NCI-H82 treated with DMSO at 0.1 percent for 48 hours (cell line): ENCODE measurements around the gene TOR4A.
"Not testable (repeated sequence)": the region's sequence is repeated elsewhere in the genome, so short reads cannot be mapped to it uniquely, and the experiment has no call there.

Experiments
- DNase-seq: peaks from one replicate; lab custom pipeline; 2025; ENCODE audit not compliant: unreplicated experiment; lab: John Stamatoyannopoulos, UW

The TOR4A gene

DNA sequence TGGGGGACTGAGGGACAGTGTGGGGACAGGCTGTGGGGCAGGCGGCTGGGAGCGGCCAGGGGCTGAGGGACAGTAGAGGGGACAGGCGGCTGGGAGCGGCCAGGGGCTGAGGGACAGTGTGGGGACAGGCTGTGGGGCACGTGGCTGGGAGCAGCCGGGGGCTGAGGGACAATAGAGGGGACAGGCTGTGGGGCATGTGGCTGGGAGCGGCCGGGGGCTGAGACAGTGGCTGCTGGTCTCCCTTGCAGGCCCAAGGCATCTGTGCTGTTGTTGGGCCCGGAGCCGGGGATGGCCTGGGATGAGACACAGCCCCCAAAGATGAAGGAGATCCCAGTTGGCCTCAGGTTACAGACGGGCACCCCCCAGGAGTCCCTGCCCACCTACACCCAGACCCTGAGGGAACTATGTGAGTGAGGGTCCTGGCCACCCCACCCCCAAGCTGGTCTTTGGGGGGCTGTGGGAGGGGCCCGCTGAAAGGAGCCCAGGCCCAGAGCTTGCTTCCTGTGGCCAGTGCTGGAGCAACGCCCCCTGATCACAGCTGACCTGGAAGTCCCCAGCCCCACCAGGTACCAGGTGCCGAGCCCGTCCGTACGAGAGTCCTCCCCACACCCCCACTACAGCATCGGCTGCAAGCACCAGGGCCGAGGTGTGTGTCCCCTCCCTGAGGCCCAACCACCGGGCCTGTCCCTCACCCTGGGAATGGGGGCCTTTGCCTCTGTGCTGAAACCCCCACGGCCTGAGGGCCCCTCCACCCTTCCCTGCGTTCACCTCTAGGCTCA is 25.8 kb upstream of the TOR4A start:
- no peak for DNase-seq

DNA sequence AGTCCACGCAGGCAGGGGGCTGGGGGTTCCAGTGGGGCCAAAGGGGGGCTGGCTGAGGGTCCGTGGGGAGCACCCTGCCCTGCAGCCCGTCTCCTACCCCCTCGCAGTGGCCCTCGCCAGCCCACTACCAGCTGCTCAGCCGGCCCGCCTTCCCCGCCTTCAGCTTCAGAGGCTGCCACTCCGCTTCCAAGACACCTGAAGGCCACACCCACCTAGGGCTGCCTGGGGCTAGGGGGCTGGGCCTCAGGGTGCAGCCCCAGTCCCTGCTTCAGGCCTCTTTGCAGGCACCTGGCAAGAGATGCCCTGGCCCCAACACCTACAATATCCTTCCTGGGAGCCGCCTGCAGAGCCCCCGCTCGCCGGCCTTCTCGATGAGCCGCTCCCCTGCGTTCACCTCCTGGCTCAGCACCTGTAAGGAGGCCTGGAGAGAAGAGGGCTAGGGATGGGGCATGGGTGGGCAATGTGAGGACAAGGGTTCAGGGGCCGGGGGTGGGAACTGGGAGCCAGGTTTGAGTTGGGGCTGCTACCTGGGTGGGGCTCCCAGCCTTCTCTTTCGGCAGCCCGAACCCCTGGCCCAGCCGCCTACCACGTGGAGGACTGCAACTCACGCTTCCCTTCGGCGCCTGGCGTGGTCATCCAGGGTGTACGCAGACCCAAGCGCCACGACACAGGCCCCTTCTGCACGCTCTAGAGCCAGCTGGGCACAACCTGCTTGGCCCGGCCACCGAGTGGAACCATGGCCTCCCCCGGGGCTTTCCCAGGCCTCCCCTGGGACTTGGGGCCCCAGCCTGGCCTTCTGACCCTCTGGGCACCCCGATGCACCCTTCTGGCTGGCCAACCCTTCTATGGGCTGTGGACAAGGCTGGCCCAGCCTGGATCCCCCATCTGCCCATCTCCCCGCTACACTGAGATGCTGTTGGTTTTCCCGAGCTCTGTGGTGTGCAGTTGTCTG is 24.7 kb upstream of the TOR4A start:
- DNase-seq: no peak

DNA sequence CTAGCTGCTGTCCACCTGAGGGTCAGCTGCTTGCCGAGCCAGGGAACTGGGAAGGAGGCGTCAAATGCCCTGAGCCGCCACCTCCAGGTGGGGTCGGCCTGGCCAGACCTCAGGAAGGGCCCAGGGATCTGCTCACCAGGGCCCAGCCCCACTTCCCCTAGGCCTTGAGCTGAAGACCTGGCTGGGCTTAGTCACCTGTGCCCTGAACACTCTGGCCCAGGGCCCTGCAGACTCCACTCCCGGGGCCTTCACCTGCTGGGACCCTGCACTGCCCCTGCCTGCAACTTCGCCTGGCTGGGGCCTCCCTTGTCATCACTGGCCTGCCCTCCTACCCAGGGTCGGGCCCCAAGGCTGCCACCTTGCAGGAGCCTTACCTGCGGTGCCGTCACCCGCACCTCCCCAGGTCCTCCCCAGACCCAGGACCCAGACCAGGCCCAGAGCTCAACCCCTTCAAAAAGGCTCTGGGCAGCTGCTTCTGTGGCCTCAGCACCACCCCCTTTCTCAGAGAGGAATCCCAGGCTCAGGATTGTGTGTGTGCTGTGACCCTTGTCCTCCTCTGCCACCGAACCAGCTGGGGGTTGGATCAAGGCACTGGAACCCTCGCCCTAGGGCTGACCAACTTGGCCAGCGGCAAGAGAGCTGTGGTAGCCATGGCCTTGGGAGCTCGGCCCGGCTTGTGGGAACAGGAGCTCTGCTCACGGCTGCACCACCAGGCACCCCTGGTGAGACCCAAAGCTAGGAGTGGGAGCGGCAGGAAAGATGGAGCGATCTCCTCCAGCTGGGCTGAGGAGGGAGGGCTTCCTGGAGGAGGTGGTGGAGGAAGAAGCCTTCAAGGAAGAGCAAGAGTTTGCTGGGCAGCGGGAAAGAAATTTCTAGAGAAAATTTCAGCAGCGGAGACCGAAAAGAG is 23.6 kb upstream of the TOR4A start:
- DNase-seq: no peak

DNA sequence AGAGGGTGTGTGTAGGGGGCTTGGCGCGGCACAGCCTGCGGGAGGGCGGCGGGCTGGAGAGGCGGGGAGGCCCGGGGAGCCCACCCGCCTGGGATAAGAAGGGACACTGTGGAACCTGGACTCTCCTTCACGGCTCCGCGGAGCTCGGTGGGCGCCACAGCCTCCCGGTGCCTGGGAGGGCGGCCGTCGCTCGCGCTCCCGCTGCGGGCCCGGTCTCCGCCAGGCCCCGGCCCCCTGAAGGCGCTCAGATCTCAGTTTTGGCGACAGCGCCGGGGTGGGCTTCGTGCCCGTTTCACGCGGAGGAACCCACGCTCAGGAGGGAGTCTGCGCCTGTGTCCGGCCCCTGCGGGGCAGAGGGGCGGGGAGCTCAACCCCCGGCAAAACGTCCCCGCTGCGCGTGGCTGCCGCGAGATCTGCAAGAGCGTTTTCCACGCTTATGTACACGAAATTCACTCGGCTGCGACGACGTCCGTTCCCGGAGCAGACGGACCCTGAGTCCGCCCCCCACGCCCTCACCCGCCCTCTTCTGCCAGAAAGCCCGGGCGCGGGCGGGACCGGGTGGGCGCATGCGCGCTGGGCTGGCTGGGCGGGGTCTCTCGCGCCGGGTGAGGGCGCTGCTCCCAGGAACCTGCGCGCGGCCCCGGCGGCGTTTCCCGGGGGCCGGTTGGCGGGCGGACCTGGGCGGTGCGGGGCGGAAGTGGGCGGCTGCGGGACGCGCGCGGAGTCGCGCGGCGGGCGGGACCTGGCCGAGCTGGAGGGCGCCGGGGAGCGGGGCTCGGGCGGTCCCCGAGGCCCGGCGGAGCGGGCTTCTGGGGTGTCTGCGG is 22.7 kb upstream of the TOR4A start, which contains the start of gene NELFB:
Gene NELFB (plus strand): TSS at position 704 of the 824 bp plus-strand sequence.
- peak; percentile 52 for DNase-seq

DNA sequence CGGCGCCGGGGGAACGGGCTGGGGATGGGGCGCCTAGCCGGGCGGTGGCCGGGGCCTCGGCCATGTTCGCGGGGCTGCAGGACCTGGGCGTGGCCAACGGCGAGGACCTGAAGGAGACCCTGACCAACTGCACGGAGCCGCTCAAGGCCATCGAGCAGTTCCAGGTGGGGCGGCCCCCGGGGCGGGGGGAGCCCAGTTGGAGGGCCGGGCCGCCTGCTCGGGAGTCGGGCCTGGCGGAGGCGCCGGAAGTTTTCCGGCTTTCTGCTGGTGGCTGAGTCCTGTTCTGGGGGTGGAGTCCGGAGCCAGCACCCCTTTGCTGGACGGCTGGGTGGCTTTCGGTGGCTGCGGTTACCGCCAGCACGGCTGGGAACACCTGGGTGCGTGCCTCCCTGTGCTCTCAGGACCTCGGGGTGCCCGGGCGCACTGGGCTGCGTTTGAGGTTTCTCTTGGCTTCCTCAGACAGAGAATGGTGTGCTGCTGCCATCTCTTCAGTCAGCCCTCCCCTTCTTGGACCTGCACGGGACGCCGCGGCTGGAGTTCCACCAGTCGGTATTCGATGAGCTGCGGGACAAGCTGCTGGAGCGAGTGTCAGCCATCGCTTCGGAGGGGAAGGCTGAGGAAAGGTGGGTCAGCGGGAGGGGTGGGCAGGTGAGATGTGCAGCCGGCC is 21.9 kb upstream of the TOR4A start:
- no peak for DNase-seq

DNA sequence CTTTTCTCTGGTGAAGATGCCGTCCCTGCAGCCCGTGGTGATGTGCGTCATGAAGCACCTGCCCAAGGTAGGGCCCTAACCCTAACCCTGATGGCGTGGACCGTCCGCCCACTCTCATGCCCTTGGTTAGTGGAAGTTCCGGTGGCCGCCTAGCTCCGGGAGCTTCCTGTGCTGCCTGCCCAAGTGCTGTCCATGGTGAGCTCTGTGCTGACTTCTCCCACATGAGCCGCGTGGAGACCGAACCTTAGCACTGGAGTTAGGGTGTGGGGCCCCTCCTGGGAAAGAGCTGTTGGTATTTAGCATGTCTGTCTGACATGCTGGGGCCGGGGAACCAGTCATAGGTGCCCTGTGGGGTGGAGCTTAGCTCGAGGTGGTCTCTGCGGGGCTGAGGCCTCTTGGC is 21.2 kb upstream of the TOR4A start:
- no peak for DNase-seq

DNA sequence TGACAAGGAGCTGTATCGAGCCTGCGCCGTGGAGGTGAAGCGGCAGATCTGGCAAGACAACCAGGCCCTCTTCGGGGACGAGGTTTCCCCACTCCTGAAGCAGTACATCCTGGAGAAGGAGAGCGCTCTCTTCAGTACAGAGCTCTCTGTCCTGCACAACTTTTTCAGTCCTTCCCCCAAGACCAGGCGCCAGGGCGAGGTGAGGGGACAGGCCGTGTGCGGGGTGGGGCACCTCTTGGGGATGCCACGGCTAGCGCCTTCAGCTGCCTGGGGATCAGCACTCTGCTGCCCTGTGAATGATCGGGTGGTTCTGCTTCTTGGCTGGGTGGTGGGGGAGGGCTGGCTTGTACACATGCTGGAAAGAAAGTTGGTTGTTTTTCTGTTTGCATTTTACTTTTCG is 20.7 kb upstream of the TOR4A start:
- DNase-seq: no peak

DNA sequence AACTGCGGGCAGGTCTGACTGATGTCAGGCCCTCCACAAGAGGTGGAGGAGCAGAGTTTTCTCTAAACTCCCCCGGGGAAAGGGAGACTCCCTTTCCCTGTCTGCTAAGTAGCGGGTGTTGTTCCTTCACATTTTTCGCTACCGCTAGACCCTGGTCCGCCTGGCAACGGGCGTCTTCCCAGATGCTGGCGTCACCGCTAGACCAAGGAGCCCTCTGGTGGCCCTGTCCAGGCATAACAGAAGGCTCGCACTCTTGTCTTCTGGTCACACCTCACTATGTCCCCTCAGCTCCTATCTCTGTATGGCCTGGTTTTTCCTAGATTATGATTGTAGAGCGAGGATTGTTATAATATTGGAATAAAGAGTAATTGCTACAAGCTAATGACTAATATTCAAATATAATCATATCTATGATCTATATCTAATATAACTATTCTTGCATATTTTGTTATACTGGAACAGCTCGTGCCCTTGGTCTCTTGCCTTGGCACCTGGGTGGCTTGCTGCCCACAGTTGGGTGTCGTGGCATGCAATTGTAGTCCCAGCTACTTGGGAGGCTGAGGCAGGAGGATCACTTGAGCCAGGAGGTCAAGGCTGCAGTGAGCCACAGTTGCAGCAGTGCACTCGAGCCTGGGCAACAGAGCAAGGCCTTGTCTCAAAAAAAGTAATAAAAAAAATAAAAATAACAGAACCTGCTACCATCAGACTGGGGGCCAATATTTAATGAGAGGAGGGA is 15.2 kb upstream of the TOR4A start:
- not testable (repeated sequence) for DNase-seq

DNA sequence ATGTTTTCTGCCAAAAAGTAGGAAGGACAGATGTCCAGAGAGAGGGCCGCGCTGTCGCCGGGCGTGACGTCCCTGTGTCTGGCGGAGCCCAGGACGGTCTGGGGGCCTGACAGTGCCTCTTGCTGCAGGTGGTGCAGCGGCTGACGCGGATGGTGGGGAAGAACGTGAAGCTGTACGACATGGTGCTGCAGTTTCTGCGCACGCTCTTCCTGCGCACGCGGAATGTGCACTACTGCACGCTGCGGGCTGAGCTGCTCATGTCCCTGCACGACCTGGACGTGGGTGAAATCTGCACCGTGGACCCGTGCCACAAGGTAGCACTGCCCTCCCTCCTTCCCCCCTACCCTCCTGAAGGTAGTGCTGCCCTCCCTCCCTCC is 14.6 kb upstream of the TOR4A start:
- no peak for DNase-seq

DNA sequence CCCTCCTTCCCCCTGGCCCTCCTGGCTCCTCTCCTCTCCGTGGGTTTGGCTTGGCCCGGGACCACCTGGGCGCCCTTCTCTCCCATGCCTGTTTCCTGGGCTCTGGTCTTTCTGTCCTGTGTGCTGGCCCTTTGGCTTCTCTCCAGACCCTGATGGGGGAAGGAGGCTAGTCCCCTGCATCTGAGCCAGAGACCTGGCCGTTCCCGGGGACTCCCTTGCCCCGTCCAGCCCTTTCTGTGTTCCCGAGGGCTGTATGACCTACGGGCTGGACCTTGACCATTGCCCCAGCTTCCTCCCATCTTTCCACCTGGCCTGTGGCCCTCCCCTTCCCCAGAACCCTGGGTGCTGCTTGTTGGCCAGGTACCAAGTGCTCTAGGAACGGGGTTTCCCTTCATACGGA is 14.0 kb upstream of the TOR4A start:
- no peak for DNase-seq

DNA sequence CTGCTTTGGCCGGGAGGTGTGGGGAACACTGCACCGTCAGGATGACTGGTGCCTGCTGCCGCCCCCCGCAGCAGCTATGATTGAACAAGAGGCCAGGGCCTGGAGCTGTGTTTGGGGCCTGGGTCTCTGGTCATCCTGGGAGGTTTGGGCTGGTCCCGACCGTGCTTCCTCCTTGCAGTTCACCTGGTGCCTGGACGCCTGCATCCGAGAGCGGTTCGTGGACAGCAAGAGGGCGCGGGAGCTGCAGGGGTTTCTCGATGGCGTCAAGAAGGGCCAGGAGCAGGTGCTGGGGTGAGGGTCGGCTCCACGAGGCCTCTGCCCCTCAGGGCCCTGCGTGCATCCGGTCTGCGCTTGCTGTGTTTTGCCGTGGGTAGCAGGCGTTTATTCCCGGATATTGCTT is 13.5 kb upstream of the TOR4A start:
- no peak for DNase-seq

DNA sequence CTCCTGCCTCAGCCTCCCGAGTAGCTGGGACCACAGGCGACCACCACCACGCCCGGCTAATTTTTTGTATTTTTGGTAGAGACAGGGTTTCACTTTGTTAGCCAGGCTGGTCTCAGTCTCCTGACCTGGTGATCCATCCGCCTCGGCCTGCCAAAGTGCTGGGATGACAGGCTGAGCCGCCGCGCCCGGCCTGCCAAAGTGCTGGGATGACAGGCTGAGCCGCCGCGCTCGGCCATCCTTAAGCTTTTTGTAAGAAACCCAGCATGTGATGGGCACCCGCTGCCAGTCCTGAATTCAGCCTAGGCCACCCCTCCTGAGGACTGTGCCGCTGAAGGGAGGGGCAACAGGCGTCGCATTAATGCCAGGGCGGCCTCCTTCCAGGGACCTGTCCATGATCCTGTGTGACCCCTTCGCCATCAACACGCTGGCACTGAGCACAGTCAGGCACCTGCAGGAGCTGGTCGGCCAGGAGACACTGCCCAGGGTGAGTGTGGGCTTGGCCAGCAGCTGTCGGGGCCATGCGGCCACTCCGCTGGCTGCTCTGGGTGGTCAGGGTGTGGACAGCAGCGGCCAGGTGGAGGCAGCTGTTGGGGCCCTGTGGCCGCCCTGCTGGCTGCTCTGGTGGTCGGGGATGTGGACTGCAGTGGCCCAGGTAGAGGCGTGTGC is 11.9 kb upstream of the TOR4A start:
- DNase-seq: no peak

DNA sequence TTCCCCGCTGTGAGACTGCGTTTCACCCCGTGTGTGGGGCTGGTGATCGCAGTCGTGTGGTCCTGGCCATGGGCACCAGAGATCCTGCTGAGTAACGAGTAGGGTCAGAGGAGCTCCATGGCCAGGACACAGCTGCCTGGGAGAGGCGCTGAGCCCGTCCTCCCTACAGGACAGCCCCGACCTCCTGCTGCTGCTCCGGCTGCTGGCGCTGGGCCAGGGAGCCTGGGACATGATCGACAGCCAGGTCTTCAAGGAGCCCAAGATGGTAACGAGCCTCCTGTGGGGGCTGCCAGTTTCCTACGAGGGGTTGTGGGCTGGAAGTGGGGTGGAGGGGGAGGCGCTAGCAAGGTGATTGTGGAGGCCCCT is 11.4 kb upstream of the TOR4A start:
- DNase-seq: no peak

DNA sequence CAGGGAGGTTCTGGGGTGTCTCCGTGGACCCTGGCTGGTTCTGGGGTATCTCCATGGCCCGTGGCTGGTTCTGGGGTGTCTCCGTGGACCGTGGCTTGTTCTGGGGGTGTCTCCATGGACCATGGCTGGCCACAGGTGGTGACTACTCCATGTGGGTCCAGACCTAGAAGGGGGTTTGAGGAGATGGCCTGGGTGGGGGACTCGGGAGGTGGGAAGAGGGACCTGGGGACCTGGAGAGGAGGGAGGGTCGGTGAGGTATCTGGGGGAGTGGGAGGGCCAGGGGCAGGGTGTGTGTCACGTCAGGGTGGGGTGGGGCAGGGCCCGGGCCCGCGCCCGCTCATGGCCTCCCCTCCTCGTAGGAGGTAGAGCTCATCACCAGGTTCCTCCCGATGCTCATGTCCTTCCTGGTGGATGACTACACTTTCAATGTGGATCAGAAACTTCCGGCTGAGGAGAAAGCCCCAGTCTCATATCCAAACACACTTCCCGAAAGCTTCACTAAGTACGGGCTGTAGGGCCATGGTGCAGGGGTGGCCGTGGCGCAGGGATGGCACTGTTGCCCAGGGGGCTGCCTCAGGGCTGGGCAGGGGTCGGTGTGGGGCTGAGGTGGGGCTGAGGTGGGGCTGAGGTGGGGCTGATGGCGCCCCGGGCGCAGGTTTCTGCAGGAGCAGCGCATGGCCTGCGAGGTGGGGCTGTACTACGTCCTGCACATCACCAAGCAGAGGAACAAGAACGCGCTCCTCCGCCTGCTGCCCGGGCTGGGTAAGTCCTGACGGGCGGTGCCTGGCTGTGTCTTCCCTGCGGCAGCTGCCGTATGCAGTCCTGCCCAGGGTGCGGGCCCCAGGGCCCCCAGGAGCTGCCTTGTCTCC is 10.7 kb upstream of the TOR4A start:
- DNase-seq: no peak

DNA sequence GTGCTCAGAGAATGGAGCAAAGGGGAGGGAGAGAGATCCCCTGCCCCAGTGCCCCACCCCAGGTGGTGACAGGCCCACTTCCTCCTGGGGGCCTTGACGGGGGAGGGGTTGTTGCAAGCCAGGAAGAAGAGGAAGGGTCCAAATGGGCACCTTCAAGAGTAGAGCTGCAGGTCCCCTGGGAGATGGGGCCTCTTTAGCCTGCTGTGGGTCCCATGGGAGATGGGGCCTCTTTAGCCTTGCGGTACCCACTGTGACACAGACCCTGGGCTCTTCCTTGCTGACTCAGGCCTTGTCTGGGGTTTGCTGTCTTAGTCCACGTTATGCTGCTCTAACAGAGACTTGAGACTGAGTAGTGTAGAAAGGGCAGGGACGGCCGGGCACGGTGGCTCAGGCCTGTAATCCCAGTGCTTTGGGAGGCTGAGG is 9.6 kb upstream of the TOR4A start:
- DNase-seq: no peak

DNA sequence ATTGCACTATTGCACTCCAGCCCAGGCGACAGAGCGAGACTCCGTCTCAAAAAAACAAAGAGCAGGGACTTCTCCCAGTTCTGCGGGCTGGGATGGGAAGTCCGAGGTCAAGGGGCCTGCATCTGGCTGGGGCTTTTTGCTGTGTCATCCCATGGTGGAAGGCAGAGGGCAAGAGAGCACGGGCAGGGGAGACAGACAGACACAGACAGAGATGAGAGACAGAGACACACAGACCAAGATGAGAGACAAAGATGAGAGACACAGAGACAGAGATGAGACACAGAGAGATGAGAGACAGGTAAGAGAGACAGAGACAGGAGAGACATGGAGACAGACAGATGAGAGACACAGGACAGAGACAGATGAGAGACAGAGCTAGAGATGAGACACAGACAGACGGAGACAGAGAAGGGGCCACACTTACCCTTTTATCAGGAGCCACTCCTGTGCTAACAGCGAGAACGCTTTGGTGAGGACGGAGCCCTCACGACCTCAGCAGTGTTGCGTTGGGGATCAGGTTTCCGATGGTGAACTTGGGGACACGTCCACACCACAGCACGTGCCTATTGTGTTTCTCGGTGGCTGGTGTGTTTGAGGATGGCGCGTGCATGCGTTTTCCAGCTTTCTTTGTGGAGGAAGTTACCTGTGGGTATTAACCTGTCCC is 8.9 kb upstream of the TOR4A start:
- DNase-seq: no peak

DNA sequence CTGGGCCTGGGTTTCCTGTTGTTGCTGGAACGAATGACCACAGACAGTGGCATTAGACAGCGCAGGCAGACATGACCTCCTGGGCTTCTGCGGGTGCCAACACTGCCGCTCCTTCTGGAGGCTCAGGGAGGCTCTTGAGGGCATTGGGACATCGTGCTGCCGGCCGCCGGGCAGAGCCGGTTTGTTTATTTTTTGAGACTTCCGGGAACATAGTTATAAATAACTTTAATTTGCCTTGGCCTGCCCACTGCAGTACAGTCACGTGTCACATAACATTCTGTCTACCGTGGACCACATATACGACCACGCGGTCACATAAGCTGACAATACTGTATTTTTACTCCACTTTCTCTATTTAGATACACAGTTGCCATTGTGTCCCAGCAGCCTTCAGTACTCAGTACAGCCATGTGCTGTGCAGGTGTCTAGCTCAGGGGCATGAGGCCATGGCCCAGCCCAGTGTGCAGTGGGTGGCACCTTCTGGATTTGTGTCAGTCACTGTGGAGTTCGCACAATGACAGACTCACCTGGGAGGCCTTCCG is 8.2 kb upstream of the TOR4A start:
- no peak for DNase-seq
